GM18519 (cell line): Measurements from ENCODE around the gene SLC38A2.

Source experiments
- ATAC-seq: cut with Tn5 transposase; IDR thresholded peaks from one replicate; pipeline ENCODE4 v1.9.1; 2021; ENCODE audit warnings: mild to moderate bottlenecking, moderate library complexity; ENCODE audit not compliant: unreplicated experiment, low FRiP score

Gene SLC38A2

DNA sequence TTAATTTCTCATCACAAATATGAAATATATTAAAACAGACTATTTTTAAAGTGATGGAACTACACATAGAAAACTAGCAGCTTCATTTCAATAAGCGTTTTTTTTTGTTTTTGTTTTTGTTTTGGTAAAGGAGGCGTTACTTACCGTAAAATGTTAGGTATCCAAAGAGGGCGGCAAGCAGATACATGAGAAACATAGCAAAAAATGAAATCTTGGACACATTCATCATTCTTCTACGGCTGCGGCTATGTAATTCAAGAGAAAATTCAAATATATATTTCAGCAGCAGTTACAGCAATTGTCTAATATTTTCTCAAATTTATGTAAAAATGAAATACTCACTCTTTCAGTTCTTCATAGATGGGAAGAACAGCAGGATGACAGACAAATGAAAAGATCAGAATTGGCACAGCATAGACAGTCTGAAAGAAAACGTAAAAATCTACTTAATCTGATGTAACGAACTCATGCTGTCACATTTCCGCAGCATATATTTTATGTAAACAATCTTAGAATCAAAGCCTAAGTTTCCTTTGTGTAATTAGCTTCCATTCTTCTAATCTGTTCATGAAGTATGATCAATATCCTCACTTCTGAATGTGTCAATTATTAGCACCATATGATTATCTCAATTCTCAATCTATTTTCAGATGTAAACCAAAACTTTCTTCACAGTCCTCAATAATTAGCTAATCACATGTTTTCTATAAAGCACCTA, 8.8 kb downstream of the SLC38A2 start:
- no peak for ATAC-seq

DNA sequence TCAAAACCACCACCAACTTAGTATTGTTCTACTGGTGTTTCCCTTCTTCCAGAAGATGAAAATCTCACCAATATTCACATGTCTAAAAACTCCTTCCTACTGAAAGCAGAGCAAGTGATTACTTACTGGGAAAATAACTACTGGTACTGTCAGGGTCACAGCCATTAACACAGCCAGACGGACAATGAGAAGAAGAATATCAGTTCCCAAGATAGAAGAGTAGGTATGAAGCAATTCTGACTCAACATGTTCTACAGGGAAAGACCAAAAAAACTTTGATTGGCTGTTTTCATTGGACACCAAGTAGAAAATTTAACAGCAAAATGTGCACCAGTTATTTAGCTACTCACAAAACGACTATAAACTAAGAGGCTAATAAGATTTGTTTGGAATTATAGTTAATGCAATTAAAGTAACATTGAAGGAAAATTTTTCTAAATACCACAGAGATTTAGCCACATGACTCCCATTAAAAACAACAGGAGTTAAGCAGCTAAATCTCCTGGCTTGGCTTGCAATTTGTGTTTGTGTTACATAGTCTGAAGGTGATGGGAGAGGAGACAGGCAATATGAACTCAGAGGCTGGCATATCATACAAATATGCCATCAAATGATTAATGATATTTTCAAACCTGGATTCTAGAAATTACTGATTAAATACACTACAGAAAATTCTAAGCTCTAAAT, 9.5 kb downstream of the SLC38A2 start:
- ATAC-seq, result no peak

DNA sequence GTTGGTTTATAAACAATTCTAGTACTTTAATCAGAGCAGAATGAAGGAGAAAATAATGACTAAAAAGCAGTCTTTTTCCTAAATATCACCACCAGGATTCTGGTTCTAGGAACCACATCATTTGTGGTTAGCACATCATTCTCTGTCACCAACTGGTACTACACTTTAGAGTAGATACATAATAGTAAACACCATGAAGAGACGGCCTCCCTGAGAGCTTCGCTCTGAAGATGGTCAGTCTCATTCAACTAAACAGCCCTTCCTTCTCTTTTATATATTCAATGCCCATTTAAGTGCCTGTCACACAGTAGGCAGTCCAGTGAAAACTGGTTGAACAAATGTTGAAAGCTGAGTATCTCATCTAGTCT, 10.9 kb downstream of the SLC38A2 start:
- no peak for ATAC-seq

DNA sequence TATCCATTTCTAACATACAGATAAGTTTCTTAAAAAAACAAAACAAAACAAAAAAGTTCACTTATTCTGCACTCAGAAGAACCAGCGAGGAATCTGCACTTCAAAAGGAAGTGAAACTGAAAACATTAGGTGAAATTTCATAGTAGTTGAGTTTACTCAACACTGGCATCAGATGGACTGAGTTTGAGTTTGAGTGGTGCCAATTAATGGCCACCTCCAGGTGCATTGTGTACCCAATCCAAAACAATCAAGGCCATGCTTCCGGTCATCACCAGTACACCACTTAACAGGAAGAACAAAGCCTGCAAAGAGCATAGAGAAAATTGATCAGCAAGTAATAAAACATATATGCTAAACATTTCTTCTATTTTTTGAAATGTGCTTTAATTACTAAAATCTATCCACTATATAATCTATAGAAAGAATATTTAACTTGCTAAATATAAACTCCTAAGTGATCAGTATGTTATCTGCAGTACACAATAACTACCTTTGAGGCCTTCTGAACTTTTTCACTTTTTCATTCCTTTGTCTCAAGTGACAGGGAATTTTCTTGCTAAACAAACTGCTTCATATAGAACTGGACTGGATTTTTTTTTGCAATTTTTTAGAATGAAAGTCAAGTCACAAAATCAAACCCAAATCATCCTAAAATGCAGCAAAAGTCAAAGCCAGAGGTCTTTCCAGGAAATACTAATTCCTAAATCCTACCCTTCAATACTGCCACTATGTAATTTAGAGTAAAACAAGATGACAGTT, 11.5 kb downstream of the SLC38A2 start:
- peak; percentile 52 for ATAC-seq

DNA sequence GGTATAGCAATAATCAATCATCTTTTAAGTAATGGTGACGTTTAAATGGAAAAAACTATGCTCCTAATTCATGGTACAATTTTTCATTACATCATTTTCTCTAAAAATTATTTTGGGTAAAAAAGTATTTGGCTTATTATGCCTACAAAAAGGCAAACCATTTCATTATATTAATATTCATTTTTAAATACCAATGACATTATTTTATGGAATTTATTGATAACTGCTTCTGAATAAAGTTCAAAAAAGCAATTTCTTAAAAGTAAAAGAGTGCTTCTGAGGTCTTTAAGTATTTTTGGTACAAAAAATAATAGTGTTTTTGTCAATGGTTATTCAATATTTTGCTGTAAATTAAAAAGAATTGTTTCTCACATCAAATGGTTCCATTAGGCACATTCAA, 12.2 kb downstream of the SLC38A2 start:
- no peak for ATAC-seq

DNA sequence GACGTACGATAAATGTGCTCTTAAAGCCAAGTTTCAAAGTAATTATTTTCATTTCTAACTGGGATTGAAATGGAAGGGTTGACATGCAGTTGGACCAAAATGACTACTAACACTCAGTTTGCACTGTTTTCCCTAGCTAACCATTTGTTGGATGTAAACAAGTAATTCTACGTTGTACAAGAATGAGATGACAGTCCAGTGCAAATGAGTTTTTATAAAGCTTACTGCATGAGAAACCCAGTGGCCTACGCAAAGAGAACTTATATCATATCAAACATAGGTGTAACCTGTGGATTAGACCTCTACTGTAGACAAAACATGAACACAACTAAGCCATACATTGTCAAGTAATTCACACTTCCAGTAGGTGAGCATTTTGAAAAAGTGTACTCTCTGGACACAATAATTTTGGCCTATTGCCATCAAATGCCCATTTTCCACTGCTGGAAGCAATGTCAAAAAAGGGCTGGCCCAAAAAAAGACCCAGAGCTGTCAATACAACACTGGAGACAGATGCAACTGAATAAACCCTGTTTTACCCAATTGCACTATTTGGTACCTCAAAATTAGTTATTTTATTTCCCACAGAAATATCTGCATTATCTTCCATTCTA, 12.8 kb downstream of the SLC38A2 start:
- no peak for ATAC-seq

DNA sequence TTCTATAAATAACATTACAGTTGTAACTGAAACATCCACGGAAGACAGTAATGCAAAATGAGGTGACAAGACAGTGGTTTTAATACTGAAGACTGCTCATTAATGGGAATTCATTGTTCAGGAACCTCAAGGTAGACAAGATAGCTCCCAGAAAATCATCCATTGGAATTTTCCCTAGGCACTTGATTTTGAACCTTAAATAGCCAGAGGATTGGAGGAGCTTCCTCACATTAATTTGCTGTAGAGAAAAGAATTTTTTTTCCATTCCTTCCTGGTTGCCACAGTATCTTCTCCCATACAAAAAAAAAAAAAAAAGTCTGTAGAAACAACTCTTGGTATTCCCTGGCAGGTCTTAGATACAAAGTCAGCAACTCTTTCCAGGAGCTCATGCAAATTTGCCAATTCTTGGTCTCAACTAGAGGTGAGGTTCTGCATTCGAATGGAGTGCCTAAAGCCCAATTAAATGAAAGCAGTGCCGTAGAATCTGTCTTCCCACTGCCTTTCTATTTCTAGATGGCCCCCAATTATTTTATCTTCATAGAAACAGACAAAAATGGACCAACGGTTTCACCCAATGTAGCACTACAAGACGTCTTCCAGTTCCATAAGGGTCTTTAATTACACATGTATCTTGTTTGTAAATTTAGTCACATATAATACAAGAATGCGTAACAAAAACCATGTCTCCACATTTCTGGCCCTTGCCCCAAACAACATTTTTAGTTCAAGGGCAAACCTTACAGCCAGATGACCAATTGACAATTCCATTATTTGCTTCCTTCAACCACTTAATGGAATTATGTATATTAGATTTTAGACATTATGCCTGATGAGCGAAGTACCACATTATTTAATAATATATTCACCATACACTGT, 13.5 kb downstream of the SLC38A2 start:
- no peak for ATAC-seq

DNA sequence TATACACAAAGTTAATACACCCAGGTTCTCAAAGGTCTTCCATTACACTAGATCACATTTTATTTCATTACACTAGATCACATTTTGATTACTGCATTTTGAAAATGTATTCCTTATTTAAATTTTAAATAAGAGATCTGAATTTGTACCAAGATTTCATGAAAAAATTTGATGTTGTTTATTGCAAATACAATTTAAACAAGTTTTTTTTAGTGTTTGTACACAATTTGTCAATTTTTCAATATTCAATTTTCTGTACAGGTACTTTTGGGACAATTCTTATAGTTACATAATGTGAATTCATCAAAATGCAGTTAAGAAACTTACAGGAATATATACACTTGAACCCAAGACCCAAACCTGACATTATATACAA, 14.3 kb downstream of the SLC38A2 start:
- no peak for ATAC-seq

DNA sequence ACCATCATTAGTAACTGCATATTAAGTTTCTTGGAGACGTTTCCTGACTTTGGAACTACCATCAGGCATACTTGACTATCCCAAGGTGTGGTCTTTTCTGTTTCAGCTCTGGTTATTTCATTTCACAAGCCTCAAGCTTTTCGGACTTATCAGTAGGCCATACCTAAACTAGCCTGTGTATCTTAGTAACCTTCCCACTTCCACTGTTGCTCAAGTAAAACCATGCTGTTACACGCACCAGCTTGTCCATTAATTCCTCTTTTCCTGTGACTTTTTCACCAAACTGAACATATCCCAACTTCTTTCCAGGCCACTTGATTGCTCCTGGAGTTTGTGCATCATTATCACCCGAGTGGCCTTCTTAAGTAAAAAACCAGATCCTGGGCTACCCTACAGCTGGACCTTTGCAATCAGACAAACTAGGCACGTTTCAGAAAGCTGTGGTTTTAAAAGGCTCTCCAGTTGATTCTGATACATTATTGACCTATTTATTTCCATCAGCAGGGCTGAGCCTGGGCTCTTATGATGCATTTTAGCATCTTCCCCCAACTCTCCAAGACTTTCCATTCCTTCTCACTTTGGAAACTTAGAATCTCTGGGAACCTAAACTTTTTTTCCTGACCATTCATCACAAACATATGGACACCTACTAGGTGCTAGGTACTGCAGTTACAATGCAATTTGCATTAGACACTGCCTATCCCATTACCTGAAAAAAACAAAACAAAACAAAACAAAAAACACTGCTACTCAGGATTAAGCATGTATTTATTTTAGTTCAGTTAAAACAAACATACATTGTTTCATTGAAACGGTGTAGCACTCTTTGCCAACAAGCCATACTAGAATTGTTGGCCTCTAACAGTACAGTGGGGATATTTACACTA, 14.9 kb downstream of the SLC38A2 start:
- no peak for ATAC-seq

DNA sequence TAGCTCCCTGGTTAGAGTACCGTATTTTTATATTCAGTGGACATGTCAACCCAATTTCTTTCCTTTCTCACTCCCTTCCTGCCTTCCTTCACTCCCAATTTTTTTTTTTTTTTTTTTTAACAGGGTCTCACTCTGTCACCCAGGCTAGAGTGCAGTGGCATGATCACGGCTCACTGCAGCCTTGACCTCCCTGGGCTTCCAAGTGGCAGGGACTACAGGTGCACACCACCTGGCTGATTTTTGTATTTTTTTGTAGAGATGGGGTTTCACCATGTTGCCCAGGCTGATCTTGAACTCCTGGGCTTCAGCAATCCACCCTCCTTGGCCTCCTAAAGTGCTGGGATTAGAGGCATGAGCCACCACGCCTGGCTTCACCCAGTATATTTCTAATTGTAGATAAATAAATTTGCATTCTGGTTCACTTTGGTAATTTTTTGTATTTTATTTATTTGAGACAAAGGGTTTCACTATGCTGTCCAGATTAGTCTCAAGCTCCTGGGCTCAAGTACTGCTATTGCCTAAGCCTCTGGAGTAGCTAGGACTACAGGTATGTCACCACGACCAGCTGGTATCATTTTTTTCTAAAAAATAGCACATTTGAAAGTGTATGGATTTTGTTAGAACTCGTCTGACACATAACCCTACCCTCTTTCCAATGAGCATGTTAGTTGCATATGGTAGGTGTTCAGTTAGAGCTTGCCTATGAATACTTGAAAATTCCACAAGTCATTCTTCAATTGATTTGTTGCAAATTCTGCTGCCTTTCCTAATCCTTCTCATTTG, 15.7 kb downstream of the SLC38A2 start:
- ATAC-seq, result no peak

DNA sequence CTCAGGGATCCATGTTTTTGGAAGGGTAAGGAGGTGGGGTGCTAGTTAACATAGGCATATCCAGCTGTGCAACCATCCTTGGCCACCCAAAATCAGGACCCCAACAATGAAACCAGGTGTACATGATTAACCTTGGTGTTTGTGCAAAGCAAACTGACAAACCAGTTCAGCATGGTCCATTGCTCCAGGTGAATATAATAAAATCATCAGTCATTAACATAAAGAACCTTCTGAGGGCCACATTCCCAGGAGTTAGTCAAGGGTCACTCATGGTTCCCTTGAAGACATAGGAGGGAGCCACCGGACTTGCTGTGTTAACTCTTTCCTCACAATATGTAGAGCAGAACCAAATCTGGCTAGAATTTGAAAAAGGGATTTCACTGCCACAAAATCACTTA, 17.8 kb downstream of the SLC38A2 start:
- no peak for ATAC-seq

DNA sequence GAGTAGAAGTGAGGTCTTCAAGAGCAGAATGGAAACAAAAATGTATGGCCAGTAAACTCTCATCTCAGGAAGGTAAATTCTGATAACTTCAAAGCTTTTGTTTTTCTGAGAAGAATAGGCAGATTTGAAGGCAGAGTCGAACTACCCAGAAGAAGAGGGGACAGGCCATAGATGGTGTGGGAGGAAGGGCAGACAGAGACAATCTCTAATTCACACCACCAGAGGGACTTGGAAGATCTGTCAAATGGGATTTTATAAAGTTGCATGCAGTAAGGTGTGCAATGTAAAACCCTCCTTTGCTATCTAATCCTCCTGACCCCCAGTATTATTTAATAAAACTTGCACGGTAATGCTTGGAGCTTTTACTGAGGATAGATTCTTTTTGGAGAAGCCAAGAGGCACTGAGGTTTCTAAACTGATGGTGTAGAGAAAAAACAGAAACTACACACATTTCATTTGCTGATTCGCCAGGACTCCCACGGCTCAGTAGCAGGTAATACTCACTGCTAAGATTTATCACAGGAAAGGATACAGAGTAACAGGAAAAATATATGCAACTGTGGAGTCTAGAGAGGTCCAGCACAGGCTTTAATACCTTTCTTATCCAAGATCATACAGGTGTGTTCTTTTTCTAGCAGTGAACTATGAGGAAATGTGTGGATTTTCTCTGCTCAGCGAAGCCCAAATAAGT, 18.3 kb downstream of the SLC38A2 start:
- ATAC-seq, result no peak

DNA sequence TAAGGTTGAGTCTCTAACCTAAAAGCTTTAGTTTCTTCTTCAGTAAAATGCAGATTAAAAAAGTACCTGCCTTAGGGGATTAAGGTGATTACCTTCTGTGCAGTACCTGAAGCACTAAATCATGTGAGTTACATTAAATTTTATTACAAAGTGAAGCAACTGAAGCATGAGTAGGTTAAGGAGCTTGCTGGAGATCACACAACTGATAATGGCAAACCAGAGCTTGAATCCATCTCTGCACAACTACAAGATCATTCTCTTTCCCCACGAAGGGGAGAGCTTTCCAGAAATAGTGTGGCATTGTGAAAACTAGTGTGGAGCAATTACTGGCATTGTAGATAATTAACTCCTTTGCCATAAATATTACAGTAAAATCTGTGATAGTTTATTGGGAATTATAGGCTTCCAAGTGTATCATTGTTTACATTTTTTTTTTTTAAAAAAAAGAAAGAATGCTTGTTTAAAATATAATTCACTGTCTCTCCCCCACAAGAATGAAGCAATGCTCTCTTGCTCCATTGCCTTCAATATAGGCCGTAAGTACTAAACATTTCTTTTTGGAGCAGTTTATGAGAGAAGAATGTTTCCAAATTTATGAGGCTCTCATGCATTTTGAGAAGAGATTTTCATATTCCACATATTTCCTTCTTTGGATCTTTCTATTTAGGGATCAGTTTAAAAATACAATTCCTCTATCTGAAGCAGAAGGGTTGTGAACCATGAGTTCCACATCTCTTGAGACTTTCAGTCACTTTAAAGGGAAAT, 20.5 kb downstream of the SLC38A2 start:
- no peak for ATAC-seq

DNA sequence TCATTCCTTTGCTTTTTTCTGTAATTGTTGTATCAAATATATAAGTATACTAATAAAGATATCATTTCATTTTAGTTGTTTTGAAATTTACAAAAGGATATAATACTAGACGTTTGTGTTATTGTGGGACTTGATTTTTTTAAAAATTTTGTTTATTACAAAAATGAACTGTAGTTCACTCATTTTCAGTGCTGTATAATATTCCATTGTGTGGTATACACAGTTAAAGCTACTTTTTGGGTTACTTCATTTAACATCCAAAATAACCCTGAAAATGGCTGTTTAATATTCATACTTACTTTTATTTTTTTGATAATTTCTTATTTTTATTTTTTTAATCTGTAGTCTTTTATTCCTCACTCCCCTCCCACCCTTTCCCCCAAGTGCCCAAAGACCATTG, 21.4 kb downstream of the SLC38A2 start:
- no peak for ATAC-seq

DNA sequence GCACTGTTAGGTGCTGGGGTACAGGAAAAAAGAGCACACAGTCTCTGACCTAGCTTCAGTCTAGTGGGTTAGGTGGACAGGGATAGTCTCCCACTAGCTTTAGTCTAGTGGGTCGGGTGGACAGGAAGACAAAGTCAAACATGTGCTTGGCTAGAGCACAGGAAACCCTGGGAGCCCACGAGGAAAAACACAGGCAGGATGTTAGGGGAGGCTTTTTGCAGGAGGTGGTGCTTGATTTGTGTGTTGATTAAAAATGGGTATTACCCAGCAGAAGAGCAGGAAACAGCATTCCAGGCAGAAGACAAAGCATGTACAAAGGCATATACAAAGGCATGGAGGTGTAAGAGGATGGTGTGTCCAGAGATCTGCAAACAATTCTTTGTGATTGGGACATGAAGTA, 23.3 kb downstream of the SLC38A2 start:
- no peak for ATAC-seq

DNA sequence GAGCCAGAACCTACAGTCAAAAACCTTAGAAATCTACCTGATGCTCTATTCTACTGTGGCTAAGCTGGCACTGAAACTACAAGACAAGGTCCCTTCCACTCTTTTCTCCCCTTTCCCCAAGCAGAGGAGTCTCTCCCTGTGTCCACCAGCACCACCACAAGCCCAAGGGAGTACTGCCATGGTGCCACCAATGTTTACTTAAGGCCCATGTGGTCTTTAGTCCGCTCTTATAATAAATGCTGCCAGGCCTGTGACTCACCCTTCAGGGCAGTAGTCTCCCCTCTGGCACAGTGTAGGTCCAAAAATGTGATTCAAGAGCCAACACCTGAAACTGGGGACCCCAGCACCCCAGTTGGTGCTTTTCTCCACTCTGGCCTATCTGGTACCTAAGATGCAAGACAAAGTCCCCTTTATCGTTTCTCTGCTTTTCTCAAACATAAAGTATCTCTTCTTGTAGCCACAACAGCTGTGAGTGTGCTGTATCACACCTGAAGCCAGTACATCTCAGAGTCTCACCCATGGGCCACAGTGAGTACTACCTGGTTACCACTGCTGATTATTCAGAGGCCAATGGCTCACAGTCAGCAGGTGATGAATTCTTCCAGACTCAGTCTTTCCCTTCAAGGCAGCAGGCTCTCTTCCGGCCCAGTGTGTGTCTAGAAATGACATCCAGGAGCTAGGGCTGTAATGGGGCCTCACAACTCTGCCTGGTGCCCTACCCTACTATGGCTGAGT, 29.3 kb downstream of the SLC38A2 start:
- no peak for ATAC-seq

DNA sequence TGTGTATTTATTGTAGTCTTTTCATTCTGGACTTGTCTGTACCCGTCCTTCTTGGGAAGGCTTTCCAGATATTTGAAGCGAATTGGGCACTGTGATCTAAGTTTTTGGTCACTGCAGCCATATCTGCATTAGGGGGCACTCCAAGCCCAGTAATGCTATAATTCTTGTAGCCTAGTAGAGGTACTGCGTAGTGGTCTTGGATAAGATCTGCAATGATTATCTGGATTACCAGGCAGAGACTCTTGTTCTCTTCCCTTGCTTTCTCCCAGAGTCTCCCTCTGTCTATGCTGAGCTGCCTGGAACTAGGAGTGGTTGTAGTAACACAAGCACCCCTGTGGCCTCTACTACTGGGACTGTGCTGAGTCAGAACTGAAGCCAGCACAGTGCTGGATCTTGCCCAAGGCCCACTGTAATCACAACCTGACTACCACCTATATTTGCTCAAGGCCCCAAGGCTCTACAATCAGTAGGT, 30.0 kb downstream of the SLC38A2 start:
- no peak for ATAC-seq
